Transverse colon (tissue), 4 donors: ENCODE measurements around the gene NKD1.

Experiments used
- CTCF ChIP-seq, 5 experiments: fragments of 200-600 bp in 3 of 5; fragments of 450-650 bp in 2 of 5; sonication (generic) in 3 of 5; IDR thresholded peaks; 1 replicate in 2 of 5; 2 replicates in 3 of 5; pipeline ENCODE4 v1.5.1; 2016 to 2017; ENCODE audit warnings: antibody characterized with exemption in 5 of 5, inconsistent platforms in 3 of 5, mild to moderate bottlenecking in 2 of 5, moderate library complexity in 1 of 5
- EP300 ChIP-seq: sonication (generic); formaldehyde crosslinking; IDR thresholded peaks from one replicate; pipeline ENCODE4 v1.6.1; 2017; ENCODE audit warnings: antibody characterized with exemption, low read depth
- POLR2A ChIP-seq: fragments of 450-650 bp; IDR thresholded peaks from one replicate; pipeline ENCODE4 v1.6.1; 2016; ENCODE audit warnings: antibody characterized with exemption, mild to moderate bottlenecking, moderate library complexity
- POLR2AphosphoS5 ChIP-seq, 3 donors: sonication (generic); formaldehyde crosslinking; IDR thresholded peaks; one replicate each; pipeline ENCODE4 v1.6.1; 2016; ENCODE audit warnings: antibody characterized with exemption in 3 of 3

GRCh38 chr16:50607970-50608557 is 59.9 kb downstream of the NKD1 start:
- no peak for TF ChIP-seq CTCF (IDR thresholded peaks at IDR 0.05)
- no peak for TF ChIP-seq POLR2AphosphoS5 (IDR thresholded peaks at IDR 0.05)
- TF ChIP-seq POLR2A, result no peak
- TF ChIP-seq EP300, result no peak
